ENCODE measurements around the gene MALRD1. TPM values are rescaled to one million over a fixed set of nuclear protein-coding genes. Genes with fewer than 3 reads are reported as not detected.

Gene MALRD1
- total RNA-seq, 1 donor from 2014 or later, result 1.5 TPM

- Mint-ChIP-seq H3K4me3 (ENCODE audit: low read depth) (no peak overlapping the region), H3K9me3 (ENCODE audit: low read depth) (peaks cover 3% of the 10 kb centered on the region), H3K27ac (no peak overlapping the region), H3K4me1 (ENCODE audit: low read depth) (no peaks in the 10 kb centered on the region), H3K36me3 (ENCODE audit: insufficient read depth) (no peaks in the 10 kb centered on the region), H3K27me3 (no peaks in the 10 kb centered on the region)
- TF ChIP-seq, protein P1, sequence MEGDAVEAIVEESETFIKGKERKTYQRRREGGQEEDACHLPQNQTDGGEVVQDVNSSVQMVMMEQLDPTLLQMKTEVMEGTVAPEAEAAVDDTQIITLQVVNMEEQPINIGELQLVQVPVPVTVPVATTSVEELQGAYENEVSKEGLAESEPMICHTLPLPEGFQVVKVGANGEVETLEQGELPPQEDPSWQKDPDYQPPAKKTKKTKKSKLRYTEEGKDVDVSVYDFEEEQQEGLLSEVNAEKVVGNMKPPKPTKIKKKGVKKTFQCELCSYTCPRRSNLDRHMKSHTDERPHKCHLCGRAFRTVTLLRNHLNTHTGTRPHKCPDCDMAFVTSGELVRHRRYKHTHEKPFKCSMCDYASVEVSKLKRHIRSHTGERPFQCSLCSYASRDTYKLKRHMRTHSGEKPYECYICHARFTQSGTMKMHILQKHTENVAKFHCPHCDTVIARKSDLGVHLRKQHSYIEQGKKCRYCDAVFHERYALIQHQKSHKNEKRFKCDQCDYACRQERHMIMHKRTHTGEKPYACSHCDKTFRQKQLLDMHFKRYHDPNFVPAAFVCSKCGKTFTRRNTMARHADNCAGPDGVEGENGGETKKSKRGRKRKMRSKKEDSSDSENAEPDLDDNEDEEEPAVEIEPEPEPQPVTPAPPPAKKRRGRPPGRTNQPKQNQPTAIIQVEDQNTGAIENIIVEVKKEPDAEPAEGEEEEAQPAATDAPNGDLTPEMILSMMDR (IDR thresholded peaks at IDR 0.05; ENCODE audit: unreplicated experiment), result peak; percentile 52
- no peak for DNase-seq (ENCODE audit: low spot score, unreplicated experiment)
These were observed 363.9 kb downstream of the MALRD1 start for GRCh38 chr10:19412531-19412930.

DNA sequence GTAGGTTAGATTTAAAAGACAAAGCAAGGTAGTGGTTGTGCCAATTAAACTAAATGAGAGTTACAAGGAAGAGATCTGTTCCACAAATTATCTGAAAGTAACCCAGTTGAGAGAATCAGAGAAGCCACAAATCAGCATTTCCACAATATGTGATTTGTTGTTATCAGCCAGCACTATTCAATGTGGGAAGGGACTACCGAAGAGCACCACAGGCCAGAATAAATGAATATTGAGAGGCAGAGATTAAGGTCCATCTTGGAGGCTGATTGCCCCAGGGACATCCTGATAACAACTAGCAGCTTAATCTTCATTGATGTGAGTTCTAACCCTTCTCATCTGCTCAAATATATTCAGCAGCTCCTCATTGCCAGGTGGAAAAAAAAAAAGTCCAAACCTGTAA lies 367.6 kb downstream of the MALRD1 start:
- H3K27ac Mint-ChIP-seq, result no peak overlapping the region
- no peak for DNase-seq (ENCODE audit: low spot score, unreplicated experiment)
- H3K4me1 Mint-ChIP-seq (ENCODE audit: low read depth), result no peaks in the 10 kb centered on the region
- no peaks in the 10 kb centered on the region for H3K27me3 Mint-ChIP-seq
- no peak overlapping the region for H3K4me3 Mint-ChIP-seq (ENCODE audit: low read depth)
- TF ChIP-seq, protein P1 (IDR thresholded peaks at IDR 0.05; ENCODE audit: unreplicated experiment), result no peak
- no peaks in the 10 kb centered on the region for H3K36me3 Mint-ChIP-seq (ENCODE audit: insufficient read depth)
- H3K9me3 Mint-ChIP-seq (ENCODE audit: low read depth), result no peaks in the 10 kb centered on the region

DNA sequence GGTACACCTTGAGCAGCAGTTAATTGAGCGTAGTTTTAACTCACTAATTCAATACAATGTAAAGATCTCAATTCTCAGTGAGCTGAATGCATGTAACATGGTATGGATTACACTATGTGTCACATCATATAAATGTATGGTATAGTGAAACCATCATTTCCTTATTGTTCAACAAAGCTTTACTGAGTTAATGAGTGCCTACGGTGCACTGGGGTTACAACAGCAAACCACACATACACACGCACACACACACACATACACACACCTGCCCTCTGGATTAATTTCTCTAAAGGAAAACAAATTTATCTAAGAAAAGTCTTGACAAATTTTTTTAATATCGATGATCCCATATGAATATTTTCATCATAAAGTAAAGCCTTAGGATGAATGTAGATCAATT lies 369.1 kb downstream of the MALRD1 start:
- H3K4me1 Mint-ChIP-seq (ENCODE audit: low read depth), result no peaks in the 10 kb centered on the region

GRCh38 chr10:19421674-19422073 lies 373.1 kb downstream of the MALRD1 start:
- Mint-ChIP-seq H3K4me1 (ENCODE audit: low read depth) (no peaks in the 10 kb centered on the region), H3K27me3 (no peaks in the 10 kb centered on the region), H3K9me3 (ENCODE audit: low read depth) (no peaks in the 10 kb centered on the region), H3K4me3 (ENCODE audit: low read depth) (no peak overlapping the region), H3K36me3 (ENCODE audit: insufficient read depth) (no peaks in the 10 kb centered on the region), H3K27ac (no peak overlapping the region)
- no peak for DNase-seq (ENCODE audit: low spot score, unreplicated experiment)
- TF ChIP-seq, protein P1 (IDR thresholded peaks at IDR 0.05; ENCODE audit: unreplicated experiment), result no peak

More for the DNA sequence above, 369.1 kb downstream of the MALRD1 start:
- TF ChIP-seq, protein P1 (IDR thresholded peaks at IDR 0.05; ENCODE audit: unreplicated experiment), result no peak
- H3K27me3 Mint-ChIP-seq, result no peaks in the 10 kb centered on the region
- H3K27ac Mint-ChIP-seq, result no peak overlapping the region
- no peaks in the 10 kb centered on the region for H3K36me3 Mint-ChIP-seq (ENCODE audit: insufficient read depth)
- H3K4me3 Mint-ChIP-seq (ENCODE audit: low read depth), result no peak overlapping the region
- DNase-seq (ENCODE audit: low spot score, unreplicated experiment), result no peak
- no peaks in the 10 kb centered on the region for H3K9me3 Mint-ChIP-seq (ENCODE audit: low read depth)

GRCh38 chr10:19426034-19426433 lies 377.4 kb downstream of the MALRD1 start:
- Mint-ChIP-seq H3K4me1 (ENCODE audit: low read depth) (no peaks in the 10 kb centered on the region), H3K9me3 (ENCODE audit: low read depth) (no peaks in the 10 kb centered on the region), H3K4me3 (ENCODE audit: low read depth) (no peak overlapping the region), H3K36me3 (ENCODE audit: insufficient read depth) (no peaks in the 10 kb centered on the region), H3K27ac (no peak overlapping the region), H3K27me3 (no peaks in the 10 kb centered on the region)
- no peak for DNase-seq (ENCODE audit: low spot score, unreplicated experiment)
- TF ChIP-seq, protein P1 (IDR thresholded peaks at IDR 0.05; ENCODE audit: unreplicated experiment), result no peak

Measured in progenitor cell of endocrine pancreas (in vitro differentiated cells).